K562 (cell line): Measurements from ENCODE around the gene PPT2. TPM values are rescaled to one million over a fixed set of nuclear protein-coding genes. Genes with fewer than 3 reads are reported as not detected.
A peak's percentile ranks its signal among the peaks of the same experiment; 100 is the strongest.

Source experiments
- CHD7 ChIP-seq: fragments of 200-600 bp; sonication (generic); IDR thresholded peaks from one replicate; pipeline ENCODE4 v1.6.1; 2012; ENCODE audit warnings: mild to moderate bottlenecking, low read depth, low read length, inconsistent platforms
- CREB1 ChIP-seq, 2 experiments: sonication (generic) in 1 of 2; formaldehyde crosslinking in 1 of 2; IDR thresholded peaks; 2 replicates each; pipeline versions ENCODE4 v1.6.1 to v1.8.0; 2012 to 2022; ENCODE audit warnings: inconsistent platforms in 1 of 2, mild to moderate bottlenecking in 1 of 2, missing genetic modification reagents in 1 of 2, moderate library complexity in 1 of 2
- ELF2 ChIP-seq: fragments of 250-450 bp; sonication (Bioruptor Pico); IDR thresholded peaks from 2 replicates; pipeline ENCODE4 v1.5.0; 2021; ENCODE audit warnings: mild to moderate bottlenecking
- FOXK1 ChIP-seq: sonication (generic); formaldehyde crosslinking; IDR thresholded peaks from 2 replicates; pipeline ENCODE4 v1.8.0; 2022; ENCODE audit warnings: missing genetic modification reagents, mild to moderate bottlenecking, borderline replicate concordance
- FOXP1 ChIP-seq: sonication (generic); formaldehyde crosslinking; IDR thresholded peaks from 2 replicates; pipeline ENCODE4 v1.8.0; 2022; ENCODE audit warnings: mild to moderate bottlenecking, missing genetic modification reagents
- HDAC2 ChIP-seq: fragments of 450-650 bp; IDR thresholded peaks from 2 replicates; pipeline ENCODE4 v1.6.1; 2016; ENCODE audit warnings: mild to moderate bottlenecking
- MYNN ChIP-seq, 2 experiments: sonication (generic); formaldehyde crosslinking in 1 of 2; IDR thresholded peaks; 2 replicates each; pipeline versions ENCODE4 v1.5.0 to v1.6.1; 2016 to 2020; ENCODE audit warnings: antibody characterized with exemption in 1 of 2, missing genetic modification reagents in 1 of 2
- RHOXF2B ChIP-seq: fragments of 250-450 bp; sonication (Bioruptor Pico); conservative IDR thresholded peaks from 2 replicates; pipeline ENCODE4 v1.5.1; 2021
- SMAD1 ChIP-seq: fragments of 150-350 bp; IDR thresholded peaks from 2 replicates; pipeline ENCODE4 v1.6.1; 2014; ENCODE audit warnings: low read length, low read depth; ENCODE audit not compliant: partially characterized antibody
- ZC3H8 ChIP-seq: fragments of 450-650 bp; IDR thresholded peaks from 2 replicates; pipeline ENCODE4 v1.6.1; 2017
- ZNF75A ChIP-seq: fragments of 450-650 bp; formaldehyde crosslinking; IDR thresholded peaks from 2 replicates; pipeline ENCODE4 v1.4.0; 2020; ENCODE audit warnings: mild to moderate bottlenecking
- polyA plus RNA-seq, 8 experiments: library from polyadenylated mRNA; depleted of rRNA in 4 of 8; stranded (reverse) in 5 of 8; unstranded in 3 of 8; fragments of >200 nt; fragmentation: Nextera tagmentation in 2 of 8; fragmentation: Illumina TruSeq in 1 of 8; extraction: Ambion mirVana in 2 of 8; extraction: Trizol in 1 of 8; gene quantifications; 2 replicates each; pipeline versions ENCODE4 v1.2.1 to v1.2.3, GENCODE V29; 2011 to 2014; ENCODE audit warnings: inconsistent platforms in 1 of 8, missing spikeins in 1 of 8
- total RNA-seq, 7 experiments: library from RNA; depleted of rRNA in 6 of 7; stranded (reverse); fragments of >200 nt in 6 of 7; fragmentation: Illumina TruSeq in 2 of 7; extraction: Trizol in 2 of 7; gene quantifications; 2 replicates each; pipeline versions ENCODE4 v1.2.1 to v1.2.3, GENCODE V29; 2011 to 2021; ENCODE audit warnings: low replicate concordance in 1 of 7
- TF ChIP-seq, protein P1 (sequence below): sonication (generic); IDR thresholded peaks from 2 replicates; pipeline ENCODE4 v1.6.1; 2016
- TF ChIP-seq, protein P2 (sequence below): fragments of 450-650 bp; IDR thresholded peaks from 2 replicates; pipeline ENCODE4 v1.6.1; 2016; ENCODE audit warnings: borderline replicate concordance

Gene PPT2
- total and polyA plus RNA-seq, 9 of the 15 experiments (the other 6 are each of a cell fraction or from before 2014, with no cell fraction given) = 27.4 to 98.8 (median 69.9) TPM

DNA sequence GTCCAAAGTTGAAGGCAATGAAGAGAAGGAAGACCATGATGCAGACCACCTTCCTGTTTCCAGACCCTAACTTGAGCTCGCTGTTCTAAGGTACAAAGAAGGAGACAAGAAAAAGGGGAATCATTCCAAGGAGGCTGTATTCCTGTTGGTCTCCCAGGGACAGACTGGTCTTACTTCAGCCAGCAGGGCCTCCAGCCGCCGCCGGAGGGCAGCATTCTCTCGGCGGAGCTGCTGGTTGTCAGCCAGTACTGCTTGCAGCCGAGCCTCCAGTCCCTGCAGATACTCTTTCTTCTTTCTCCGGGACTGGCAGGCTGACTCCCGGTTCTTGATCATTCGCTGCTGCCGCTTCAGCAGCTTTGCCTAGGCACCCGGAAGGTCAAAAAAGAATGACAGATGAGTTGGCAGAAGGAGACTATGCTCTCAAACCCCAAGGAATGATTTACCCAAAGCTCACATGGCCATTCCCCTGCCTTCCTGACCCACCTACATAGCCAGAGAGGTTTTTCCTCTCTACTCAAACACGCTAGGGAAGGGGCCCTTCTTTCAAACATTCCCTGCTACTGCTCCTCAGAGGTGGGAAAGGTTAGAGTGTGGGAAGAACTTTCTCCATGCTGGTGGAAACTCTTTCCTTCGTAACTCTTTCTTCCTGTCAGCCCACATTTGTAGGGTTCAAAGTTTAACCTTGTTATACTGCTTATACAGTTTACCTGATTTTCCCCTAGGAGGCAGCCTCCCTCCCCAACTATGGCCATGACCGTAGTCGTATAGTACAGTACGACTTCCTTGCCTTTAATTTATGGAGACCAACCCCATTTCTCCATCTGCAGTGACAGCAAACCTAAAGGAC, 34.9 kb upstream of the PPT2 start (continued):
- TF ChIP-seq CHD7 (no peak), ZNF75A (CRISPR knock-in tag) (no peak), FOXK1 (CRISPR knock-in tag) (no peak), MYNN (IDR thresholded peaks at IDR 0.05) (peak; percentile 33; the same call in 1 of the 2 replicates), MYNN (CRISPR knock-in tag; IDR thresholded peaks at IDR 0.05) (no peak), FOXP1 (no peak; the same call in 1 of the 2 replicates), ELF2 (CRISPR knock-in tag) (no peak), RHOXF2B (CRISPR knock-in tag) (0 out of 2 replicates have a peak, but pooled peaks have one; percentile 34), ZC3H8 (no peak), HDAC2 (no peak), CREB1 (IDR thresholded peaks at IDR 0.05) (no peak), CREB1 (CRISPR knock-in tag; IDR thresholded peaks at IDR 0.05) (no peak), SMAD1 (no peak)
- TF ChIP-seq, protein P1, sequence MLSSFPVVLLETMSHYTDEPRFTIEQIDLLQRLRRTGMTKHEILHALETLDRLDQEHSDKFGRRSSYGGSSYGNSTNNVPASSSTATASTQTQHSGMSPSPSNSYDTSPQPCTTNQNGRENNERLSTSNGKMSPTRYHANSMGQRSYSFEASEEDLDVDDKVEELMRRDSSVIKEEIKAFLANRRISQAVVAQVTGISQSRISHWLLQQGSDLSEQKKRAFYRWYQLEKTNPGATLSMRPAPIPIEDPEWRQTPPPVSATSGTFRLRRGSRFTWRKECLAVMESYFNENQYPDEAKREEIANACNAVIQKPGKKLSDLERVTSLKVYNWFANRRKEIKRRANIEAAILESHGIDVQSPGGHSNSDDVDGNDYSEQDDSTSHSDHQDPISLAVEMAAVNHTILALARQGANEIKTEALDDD = no peak; the same call in 1 of the 2 replicates
- TF ChIP-seq, protein P2, sequence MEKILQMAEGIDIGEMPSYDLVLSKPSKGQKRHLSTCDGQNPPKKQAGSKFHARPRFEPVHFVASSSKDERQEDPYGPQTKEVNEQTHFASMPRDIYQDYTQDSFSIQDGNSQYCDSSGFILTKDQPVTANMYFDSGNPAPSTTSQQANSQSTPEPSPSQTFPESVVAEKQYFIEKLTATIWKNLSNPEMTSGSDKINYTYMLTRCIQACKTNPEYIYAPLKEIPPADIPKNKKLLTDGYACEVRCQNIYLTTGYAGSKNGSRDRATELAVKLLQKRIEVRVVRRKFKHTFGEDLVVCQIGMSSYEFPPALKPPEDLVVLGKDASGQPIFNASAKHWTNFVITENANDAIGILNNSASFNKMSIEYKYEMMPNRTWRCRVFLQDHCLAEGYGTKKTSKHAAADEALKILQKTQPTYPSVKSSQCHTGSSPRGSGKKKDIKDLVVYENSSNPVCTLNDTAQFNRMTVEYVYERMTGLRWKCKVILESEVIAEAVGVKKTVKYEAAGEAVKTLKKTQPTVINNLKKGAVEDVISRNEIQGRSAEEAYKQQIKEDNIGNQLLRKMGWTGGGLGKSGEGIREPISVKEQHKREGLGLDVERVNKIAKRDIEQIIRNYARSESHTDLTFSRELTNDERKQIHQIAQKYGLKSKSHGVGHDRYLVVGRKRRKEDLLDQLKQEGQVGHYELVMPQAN = no peak
